HG03097 (cell line): ENCODE results near the gene GALNS.
A peak's percentile ranks its signal among the peaks of the same experiment; 100 is the strongest.
"Not testable (repeated sequence)": the region's sequence is repeated elsewhere in the genome, so short reads cannot be mapped to it uniquely, and the experiment has no call there.

Source experiments
- ATAC-seq: cut with Tn5 transposase; IDR thresholded peaks from one replicate; pipeline ENCODE4 v1.9.1; 2021; ENCODE audit not compliant: unreplicated experiment, low FRiP score

GALNS gene

DNA sequence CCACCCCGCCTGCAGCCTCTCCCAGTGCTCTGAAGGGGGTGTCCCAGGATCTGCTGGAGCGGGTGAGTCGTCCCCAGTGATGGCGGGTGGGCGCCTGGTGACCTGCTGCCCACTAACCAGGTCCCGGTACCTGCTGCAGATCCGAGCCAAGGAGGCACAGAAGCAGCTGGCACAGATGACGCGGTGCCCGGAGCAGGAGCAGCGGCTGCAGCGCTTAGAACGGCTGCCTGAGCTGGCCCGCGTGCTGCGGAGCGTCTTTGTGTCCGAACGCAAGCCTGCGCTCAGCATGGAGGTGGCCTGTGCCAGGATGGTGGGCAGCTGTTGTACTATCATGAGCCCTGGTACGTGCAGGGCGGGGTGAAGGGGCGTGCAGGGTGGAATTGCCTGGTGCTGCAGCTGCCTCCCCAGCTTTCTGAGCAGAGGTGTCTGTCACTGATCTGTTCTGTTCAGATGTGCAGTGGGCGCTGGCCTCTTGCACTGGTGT is 49.6 kb downstream of the GALNS start:
- ATAC-seq: no peak

- ATAC-seq: no peak
These were observed 50.1 kb downstream of the GALNS start for GRCh38 chr16:88806491-88807111.

GRCh38 chr16:88805887-88806393 is 50.8 kb downstream of the GALNS start:
- no peak for ATAC-seq

GRCh38 chr16:88805340-88805715 is 51.4 kb downstream of the GALNS start:
- ATAC-seq: no peak

DNA sequence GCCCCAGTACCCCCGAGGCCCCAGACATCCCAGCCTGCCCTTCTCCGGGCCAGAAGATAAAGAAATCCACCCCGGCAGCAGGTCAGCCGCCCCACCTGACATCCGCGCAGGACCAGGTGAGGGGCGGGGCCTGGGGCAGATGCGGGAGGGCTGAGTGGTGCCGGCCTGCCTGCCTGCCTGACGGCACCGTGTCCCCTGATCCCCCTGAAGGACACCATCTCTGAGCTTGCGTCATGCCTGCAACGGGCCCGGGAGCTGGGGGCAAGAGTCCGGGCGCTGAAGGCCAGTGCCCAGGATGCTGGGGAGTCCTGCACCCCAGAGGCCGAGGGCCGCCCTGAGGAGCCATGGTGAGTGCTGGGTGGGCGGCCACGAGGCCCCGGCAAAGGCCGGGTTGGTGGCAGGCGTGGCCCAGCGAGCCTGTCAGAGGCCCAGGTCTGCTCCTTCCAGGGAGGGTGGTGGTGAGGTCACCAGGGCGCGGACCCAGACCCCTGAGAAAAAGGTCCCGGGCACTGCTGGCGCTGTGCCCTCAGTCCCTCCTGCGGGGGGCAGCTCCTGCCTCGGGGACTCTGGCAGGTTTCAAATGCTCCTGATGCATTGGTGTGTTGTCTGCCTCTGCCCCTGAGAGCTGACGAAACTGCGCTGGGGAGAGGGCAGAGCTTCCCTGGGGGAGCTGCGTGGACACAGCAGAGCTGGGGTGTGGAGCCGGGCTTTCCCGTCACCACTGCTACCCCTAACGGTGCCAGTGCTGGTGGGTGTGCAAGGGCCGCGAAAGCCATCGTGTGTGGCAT is 52.0 kb downstream of the GALNS start:
- ATAC-seq: no peak

GRCh38 chr16:88804173-88804551 is 52.6 kb downstream of the GALNS start:
- no peak for ATAC-seq

GRCh38 chr16:88803264-88803987 is 53.3 kb downstream of the GALNS start, which contains the start of gene CDT1:
Gene CDT1 (plus strand): TSS chr16:88803789. CDS start chr16:88803832, 43 bp downstream.
- ATAC-seq: peak; percentile 58

- no peak for ATAC-seq
These were observed 56.5 kb downstream of the GALNS start for GRCh38 chr16:88800277-88800592.

DNA sequence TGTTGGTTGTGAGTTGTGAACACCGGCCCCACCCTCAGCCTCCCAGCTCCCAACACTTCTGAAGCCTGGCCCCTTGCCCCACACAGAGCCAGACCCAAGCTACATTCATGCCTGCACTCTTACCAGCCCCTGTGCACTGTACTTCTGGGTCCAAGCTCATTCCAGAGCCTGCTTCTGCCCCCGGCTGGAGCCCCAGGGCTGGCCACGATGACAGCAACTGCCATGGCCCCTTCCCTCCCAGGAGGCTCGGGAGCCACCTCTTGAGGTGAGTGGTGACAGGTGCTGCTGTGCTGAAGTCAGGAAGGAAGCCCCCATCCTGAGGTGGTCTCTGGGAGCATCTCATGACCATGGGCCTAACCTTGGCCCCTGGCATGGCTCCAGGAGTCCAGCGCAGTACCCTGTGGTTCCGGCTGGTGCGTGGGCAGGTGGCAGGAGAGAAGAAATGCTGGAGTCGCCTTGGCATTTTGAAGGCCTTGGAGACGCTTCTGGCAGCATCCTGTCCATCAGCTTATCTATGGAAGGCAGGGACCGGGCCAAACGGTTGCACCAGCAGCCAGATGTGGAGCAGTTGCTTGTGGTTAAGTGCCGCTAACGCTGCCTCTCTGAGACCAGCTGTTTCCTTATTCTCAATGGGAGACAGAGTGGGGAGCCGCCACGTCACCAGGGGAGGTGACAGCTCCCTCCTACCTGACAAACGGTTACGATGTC is 57.0 kb downstream of the GALNS start:
- ATAC-seq: no peak

DNA sequence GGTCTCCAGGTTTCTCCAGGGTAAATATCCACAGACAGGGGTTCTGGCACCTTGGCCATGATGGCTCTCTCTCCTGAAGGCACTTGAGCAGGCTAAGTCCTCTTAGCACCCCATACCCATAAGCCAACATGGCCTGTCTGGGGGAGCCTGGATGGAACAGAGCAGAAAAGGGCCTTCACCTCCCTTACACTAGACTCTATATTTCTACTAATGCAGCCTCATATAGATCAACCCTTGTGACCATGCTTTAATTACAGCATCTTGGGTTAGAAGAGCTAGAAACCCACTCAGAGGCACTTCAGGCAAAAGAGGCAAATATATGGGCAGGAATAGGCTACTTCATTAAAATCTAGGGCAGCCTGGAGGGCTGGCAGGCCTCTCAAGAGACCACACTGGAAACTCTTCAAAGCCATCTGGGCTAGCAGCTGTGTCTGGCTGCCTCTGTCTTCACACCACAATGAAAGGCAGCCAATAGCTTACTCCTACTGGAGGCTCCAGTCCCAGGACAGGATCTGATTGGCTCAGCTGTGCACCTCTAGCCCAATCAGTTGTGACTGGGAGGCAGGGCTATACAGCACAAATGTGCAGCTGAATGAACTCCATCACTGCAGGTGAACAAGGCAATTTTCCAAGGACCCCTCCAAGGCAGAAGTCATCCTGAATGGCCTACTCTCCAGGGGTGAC is 57.8 kb downstream of the GALNS start:
- ATAC-seq: no peak

DNA sequence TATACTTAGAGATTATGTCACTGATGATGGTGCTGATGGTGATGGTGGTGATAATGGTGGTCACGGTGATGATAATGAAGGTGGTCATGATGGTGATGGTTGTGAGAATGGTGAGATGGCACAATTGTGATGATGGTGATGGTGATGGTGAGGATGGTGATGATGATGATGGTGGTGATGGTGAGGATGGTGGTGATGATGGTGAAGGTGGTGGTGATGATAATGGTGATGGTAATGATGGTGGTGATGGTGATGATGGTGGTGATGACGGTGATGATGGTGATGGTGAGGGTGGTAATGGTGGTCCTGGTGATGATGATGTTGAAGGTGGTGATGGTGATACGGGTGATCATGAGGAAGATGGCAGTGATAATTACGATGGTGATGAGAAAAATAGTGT is 58.7 kb downstream of the GALNS start:
- no peak for ATAC-seq

- ATAC-seq: no peak
These were observed 60.5 kb downstream of the GALNS start for GRCh38 chr16:88796278-88796677.

- ATAC-seq: no peak
These were observed 63.3 kb downstream of the GALNS start for GRCh38 chr16:88793251-88793954.

DNA sequence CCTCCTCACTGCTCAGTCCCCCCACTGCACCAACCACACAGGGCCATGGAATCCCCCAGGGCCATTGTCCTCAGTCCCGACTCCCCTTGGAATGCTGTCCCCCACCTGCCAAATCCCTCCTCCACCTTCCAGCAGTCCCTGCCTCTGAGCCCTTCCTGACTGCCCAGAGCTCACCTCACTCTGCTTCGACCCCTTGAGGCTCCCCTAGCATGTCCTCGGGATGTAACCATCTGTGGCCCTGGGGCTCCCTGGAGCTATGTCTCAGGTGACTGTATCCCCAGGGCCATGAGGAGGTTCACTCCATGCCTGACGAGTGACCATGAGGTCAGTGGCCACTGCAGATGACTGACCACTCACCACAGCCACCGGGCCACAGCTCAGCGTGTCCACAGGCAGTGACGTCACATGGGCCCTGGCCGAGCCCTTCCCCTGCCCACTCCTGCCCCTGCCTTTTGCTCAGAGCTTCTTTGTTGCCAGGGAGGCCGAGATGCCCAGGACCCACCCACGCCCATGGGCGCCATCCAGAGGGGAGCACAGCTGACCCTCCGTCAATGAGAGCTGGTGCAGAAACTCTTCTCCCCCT is 64.0 kb downstream of the GALNS start:
- ATAC-seq: no peak

GRCh38 chr16:88792078-88792550 is 64.6 kb downstream of the GALNS start:
- ATAC-seq: no peak

DNA sequence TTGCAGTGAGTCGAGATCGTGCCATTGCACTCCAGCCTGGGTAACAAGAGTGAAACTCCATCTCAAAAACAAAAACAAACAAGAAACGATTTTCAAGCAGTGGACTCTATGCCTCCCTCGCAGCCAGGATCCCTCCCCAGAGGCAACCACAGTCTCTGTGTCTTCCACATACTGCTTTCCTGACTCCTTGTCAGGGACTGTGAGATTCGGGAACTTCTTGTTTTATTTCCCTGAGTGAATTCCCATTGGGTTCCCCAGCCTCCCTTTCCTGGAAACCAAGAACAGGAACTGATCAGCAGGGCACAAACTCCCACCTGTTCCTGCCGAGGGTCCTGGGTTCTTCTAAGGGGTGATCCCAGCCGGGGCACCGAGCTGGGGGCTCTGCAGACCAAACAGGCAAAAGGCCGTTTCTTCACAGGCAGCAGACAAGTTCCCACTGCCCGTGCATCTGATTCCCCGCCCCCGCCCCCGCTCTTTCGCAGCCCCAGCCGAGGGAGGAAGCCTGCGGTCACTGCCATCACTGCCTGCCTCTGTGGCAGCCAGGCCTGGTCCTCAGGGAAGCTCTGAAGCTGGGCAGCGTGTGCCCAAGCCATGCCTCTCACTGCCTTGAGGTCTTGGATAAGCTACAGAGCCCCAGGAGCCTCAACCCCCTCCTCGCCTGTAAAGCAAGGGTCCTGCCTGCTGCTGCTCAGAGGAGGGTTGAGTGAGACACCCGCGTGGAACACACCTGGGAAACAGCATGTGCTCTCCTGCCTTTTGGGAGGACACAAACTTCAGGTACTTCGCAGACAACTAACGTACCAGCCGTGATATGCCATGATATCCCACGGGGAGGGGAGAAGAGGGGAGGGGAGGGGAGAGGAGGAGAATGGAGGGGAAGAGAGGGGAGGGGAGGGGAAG is 66.2 kb downstream of the GALNS start:
- ATAC-seq: no peak

DNA sequence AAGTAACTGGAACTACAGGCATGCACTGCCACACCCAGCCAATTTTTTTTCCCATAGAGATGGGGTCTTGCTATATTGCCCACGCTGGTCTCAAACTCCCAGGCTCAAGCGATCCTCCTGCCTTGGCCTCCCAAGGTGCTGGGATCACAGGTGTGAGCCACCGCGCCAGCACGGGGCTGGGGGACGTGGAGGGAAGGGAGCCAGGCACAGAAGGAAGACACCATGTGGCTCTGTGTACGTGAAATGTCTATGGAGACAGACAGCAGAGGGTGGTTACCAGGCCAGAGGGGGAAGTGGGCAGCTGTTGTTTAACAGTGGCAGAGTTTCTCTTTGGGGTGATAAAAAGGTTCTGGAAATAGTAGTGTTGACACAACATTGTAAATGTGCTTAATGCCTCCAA is 67.2 kb downstream of the GALNS start:
- ATAC-seq: no peak

- ATAC-seq: not testable (repeated sequence)
These were observed 68.0 kb downstream of the GALNS start for GRCh38 chr16:88788749-88789148.
